SIG-M5 (cell line): ENCODE results near the gene TMEM38A.
"Not testable (repeated sequence)": the region's sequence is repeated elsewhere in the genome, so short reads cannot be mapped to it uniquely, and the experiment has no call there.

ENCODE experiments used
- DNase-seq: peaks from one replicate; lab custom pipeline; 2025; lab: John Stamatoyannopoulos, UW

Gene TMEM38A

GRCh38 chr19:16676101-16676798 lies 15.3 kb downstream of the TMEM38A start:
- no peak for DNase-seq

- no peak for DNase-seq
Measured at GRCh38 chr19:16677055-16677454, 16.1 kb downstream of the TMEM38A start.

- no peak for DNase-seq
Measured at GRCh38 chr19:16678498-16678897, 17.6 kb downstream of the TMEM38A start.

GRCh38 chr19:16679811-16680210 lies 18.9 kb downstream of the TMEM38A start:
- DNase-seq = no peak

GRCh38 chr19:16682539-16682938 lies 21.6 kb downstream of the TMEM38A start:
- no peak for DNase-seq

- no peak for DNase-seq
Measured at GRCh38 chr19:16684216-16684615, 23.3 kb downstream of the TMEM38A start.

- no peak for DNase-seq
Measured at GRCh38 chr19:16688084-16688483, 27.1 kb downstream of the TMEM38A start.

GRCh38 chr19:16698914-16699313 lies 38.0 kb downstream of the TMEM38A start:
- DNase-seq = no peak

- DNase-seq = no peak
Measured at GRCh38 chr19:16702123-16702522, 41.2 kb downstream of the TMEM38A start.

- no peak for DNase-seq
Measured at GRCh38 chr19:16703677-16704076, 42.7 kb downstream of the TMEM38A start.

GRCh38 chr19:16710870-16711269 lies 49.9 kb downstream of the TMEM38A start:
- DNase-seq = not testable (repeated sequence)

GRCh38 chr19:16712295-16712694 lies 51.4 kb downstream of the TMEM38A start:
- DNase-seq = not testable (repeated sequence)

- DNase-seq = no peak
Measured at GRCh38 chr19:16714702-16715287, 53.9 kb downstream of the TMEM38A start.

- no peak for DNase-seq
Measured at GRCh38 chr19:16715611-16716010, 54.7 kb downstream of the TMEM38A start.

GRCh38 chr19:16721051-16721450 lies 60.1 kb downstream of the TMEM38A start:
- no peak for DNase-seq

GRCh38 chr19:16722591-16722990 lies 61.7 kb downstream of the TMEM38A start:
- no peak for DNase-seq

GRCh38 chr19:16726916-16727315 lies 66.0 kb downstream of the TMEM38A start:
- DNase-seq = no peak

- DNase-seq = not testable (repeated sequence)
Measured at GRCh38 chr19:16735650-16736266, 74.8 kb downstream of the TMEM38A start.

GRCh38 chr19:16736709-16737108 lies 75.8 kb downstream of the TMEM38A start:
- DNase-seq = no peak

- no peak for DNase-seq
Measured at GRCh38 chr19:16737911-16738310, 77.0 kb downstream of the TMEM38A start.

GRCh38 chr19:16739546-16739945 lies 78.6 kb downstream of the TMEM38A start:
- DNase-seq = no peak
